IMR-90 (cell line): Measurements from ENCODE around the gene TRPM3. TPM values are rescaled to one million over a fixed set of nuclear protein-coding genes. Genes with fewer than 3 reads are reported as not detected.
A peak's percentile ranks its signal among the peaks of the same experiment; 100 is the strongest.

ENCODE experiments used
- ATAC-seq: fragments of 200-7000 bp; cut with Tn5 transposase; 2 replicates; pipeline ENCODE4 v1.9.1; 2020; ENCODE audit warnings: low read depth, mild to moderate bottlenecking, moderate library complexity
- BruUV-seq: library from RNA; stranded (reverse); fragments of 400-500 nt; replicated peaks from 2 replicates; lab custom pipeline; 2021; lab: Mats Ljungman, UMichigan
- CTCF ChIA-PET: fragments of 300-600 bp; formaldehyde crosslinking; extraction: SDS; loops from one replicate; lab custom pipeline; 2021; ENCODE audit warnings: antibody characterized with exemption; lab: Yijun Ruan, JAX
- POLR2A ChIA-PET: fragments of 300-600 bp; sonication (Branson Sonifier 250); formaldehyde crosslinking; loops from one replicate; lab custom pipeline; 2022; ENCODE audit warnings: antibody characterized with exemption; ENCODE audit not compliant: unreplicated experiment; lab: Charles Lee
- DNase-seq: peaks from one replicate; pipeline ENCODE4 v3.0.0; 2013
- H2AFZ ChIP-seq: replicated peaks from 2 replicates; pipeline ENCODE3; 2013; ENCODE audit warnings: low read length, mild to moderate bottlenecking; ENCODE audit not compliant: poor library complexity
- H2AK5ac ChIP-seq: 2 replicates; pipeline ENCODE4 v1.6.1; 2013; ENCODE audit warnings: low read depth, low read length, inconsistent platforms
- H2AK9ac ChIP-seq: replicated peaks from 2 replicates; pipeline ENCODE3; 2013; ENCODE audit warnings: mild to moderate bottlenecking, low read depth, low read length, moderate library complexity; ENCODE audit not compliant: poor library complexity
- H2BK120ac ChIP-seq: 2 replicates; pipeline ENCODE4 v1.6.1; 2013; ENCODE audit warnings: low read depth, low read length, inconsistent platforms
- H2BK15ac ChIP-seq: 3 replicates; pipeline ENCODE4 v1.6.1; 2013; ENCODE audit warnings: low read depth, low read length, inconsistent platforms
- H2BK20ac ChIP-seq: 2 replicates; pipeline ENCODE4 v1.6.1; 2013; ENCODE audit warnings: low read depth, mild to moderate bottlenecking, inconsistent platforms, low read length, moderate library complexity
- H2BK5ac ChIP-seq: 2 replicates; pipeline ENCODE4 v1.6.1; 2013; ENCODE audit warnings: mild to moderate bottlenecking, low read depth, low read length, inconsistent platforms; ENCODE audit not compliant: poor library complexity, severe bottlenecking
- H3K14ac ChIP-seq: replicated peaks from 2 replicates; pipeline ENCODE4 v1.6.1; 2013; ENCODE audit warnings: low read depth, low read length, inconsistent platforms
- H3K18ac ChIP-seq: 2 replicates; pipeline ENCODE4 v1.6.1; 2013; ENCODE audit warnings: low read depth, low read length, control low read depth
- H3K23ac ChIP-seq: 2 replicates; pipeline ENCODE4 v1.6.1; 2013; ENCODE audit warnings: low read depth, low read length, inconsistent platforms
- H3K27ac ChIP-seq: 2 replicates; pipeline ENCODE4 v1.5.1; 2013; ENCODE audit warnings: mild to moderate bottlenecking, control low read depth, low read length; ENCODE audit not compliant: insufficient read depth
- H3K27me3 ChIP-seq: 2 replicates; pipeline ENCODE4 v1.6.1; 2013; ENCODE audit warnings: low read length; ENCODE audit not compliant: control insufficient read depth, insufficient read depth
- H3K36me3 ChIP-seq: 2 replicates; pipeline ENCODE4 v1.6.1; 2013; ENCODE audit warnings: low read length, mixed read lengths; ENCODE audit not compliant: control insufficient read depth, insufficient read depth
- H3K4ac ChIP-seq: 2 replicates; pipeline ENCODE4 v1.6.1; 2013; ENCODE audit warnings: low read depth, low read length, inconsistent platforms
- H3K4me1 ChIP-seq: 2 replicates; pipeline ENCODE4 v1.6.1; 2013; ENCODE audit warnings: low read length, mixed read lengths; ENCODE audit not compliant: control insufficient read depth, insufficient read depth
- H3K4me2 ChIP-seq: 2 replicates; pipeline ENCODE4 v1.6.1; 2013; ENCODE audit warnings: low read depth, mild to moderate bottlenecking, control low read depth, low read length, moderate library complexity
- H3K4me3 ChIP-seq: 2 replicates; pipeline ENCODE4 v1.5.1; 2013; ENCODE audit warnings: low read depth, mild to moderate bottlenecking, control low read depth, low read length, moderate library complexity; ENCODE audit not compliant: insufficient read depth
- H3K56ac ChIP-seq: 2 replicates; pipeline ENCODE4 v1.6.1; 2013; ENCODE audit warnings: low read length, inconsistent platforms; ENCODE audit not compliant: insufficient read depth; ENCODE audit errors: extremely low read depth
- H3K79me1 ChIP-seq, 2 experiments: 2 replicates each; pipeline ENCODE4 v1.6.1; 2013; ENCODE audit warnings: low read length in 2 of 2, inconsistent platforms in 1 of 2, low read depth in 1 of 2
- H3K9ac ChIP-seq: 2 replicates; pipeline ENCODE4 v1.6.1; 2013; ENCODE audit warnings: low read depth, low read length, control low read depth
- H3K9me1 ChIP-seq: 2 replicates; pipeline ENCODE4 v1.6.1; 2013; ENCODE audit warnings: low read length, inconsistent platforms; ENCODE audit not compliant: insufficient read depth
- H3K9me3 ChIP-seq: 2 replicates; pipeline ENCODE4 v1.6.1; 2013; ENCODE audit warnings: low read length; ENCODE audit not compliant: control insufficient read depth, insufficient read depth
- H4K20me1 ChIP-seq: 2 replicates; pipeline ENCODE4 v1.6.1; 2013; ENCODE audit warnings: low read length, inconsistent platforms; ENCODE audit not compliant: insufficient read depth
- H4K5ac ChIP-seq: 2 replicates; pipeline ENCODE4 v1.6.1; 2013; ENCODE audit warnings: mild to moderate bottlenecking, low read depth, low read length, control low read depth
- H4K8ac ChIP-seq, 2 experiments: 2 replicates each; pipeline ENCODE4 v1.6.1; 2013; ENCODE audit warnings: low read depth in 2 of 2, low read length in 2 of 2, control low read depth in 1 of 2, inconsistent platforms in 1 of 2
- H4K91ac ChIP-seq: 2 replicates; pipeline ENCODE4 v1.6.1; 2013; ENCODE audit warnings: low read depth, low read length, inconsistent platforms; ENCODE audit not compliant: insufficient read depth
- MAZ ChIP-seq: IDR thresholded peaks from 2 replicates; pipeline ENCODE4 v1.6.1; 2012; ENCODE audit warnings: low read depth, mild to moderate bottlenecking, low read length, improper control_type of control experiment, moderate library complexity, borderline replicate concordance
- WGBS, 2 experiments: methylation state at CpG; one replicate each; pipeline versions ENCODE4 v1.1.5 to v1.1.7; 2013; ENCODE audit warnings: missing lambda C conversion rate in 2 of 2; ENCODE audit not compliant: insufficient read length in 1 of 2; ENCODE audit errors: extremely low coverage in 2 of 2; 5-methylcytosine and 5-hydroxymethylcytosine counted together
- dilution Hi-C: fragments of 300-500 bp; cut with HindIII; formaldehyde crosslinking; loops from one replicate; pipeline ENCODE4 v1.14.3; 2018; ENCODE audit warnings: low sequenced_read_pairs; ENCODE audit not compliant: unreplicated experiment
- in situ Hi-C: fragments of 300-500 bp; cut with MboI; formaldehyde crosslinking; loops from 3 replicates; pipeline ENCODE4 v1.14.3; 2019; ENCODE audit warnings: low sequenced_read_pairs, inconsistent platforms, mixed read lengths
- intact Hi-C: fragments of 100-400 bp; cut with micrococcal nuclease; formaldehyde crosslinking; loops from 2 replicates; pipeline ENCODE4 v1.10.0; 2022
- polyA plus RNA-seq, 3 experiments: library from polyadenylated mRNA; depleted of rRNA; stranded (reverse); fragments of >200 nt; gene quantifications; 2 replicates each; pipeline ENCODE4 v1.2.3, GENCODE V29; 2012; ENCODE audit warnings: low replicate concordance in 1 of 3
- total RNA-seq: library from RNA; depleted of rRNA; stranded (reverse); fragments of >200 nt; gene quantifications from 2 replicates; pipeline ENCODE4 v1.2.3, GENCODE V29; 2012

Gene TRPM3
- total and polyA plus RNA-seq, 2 of the 4 experiments (the other 2 are of a cell fraction), result not detected

DNA sequence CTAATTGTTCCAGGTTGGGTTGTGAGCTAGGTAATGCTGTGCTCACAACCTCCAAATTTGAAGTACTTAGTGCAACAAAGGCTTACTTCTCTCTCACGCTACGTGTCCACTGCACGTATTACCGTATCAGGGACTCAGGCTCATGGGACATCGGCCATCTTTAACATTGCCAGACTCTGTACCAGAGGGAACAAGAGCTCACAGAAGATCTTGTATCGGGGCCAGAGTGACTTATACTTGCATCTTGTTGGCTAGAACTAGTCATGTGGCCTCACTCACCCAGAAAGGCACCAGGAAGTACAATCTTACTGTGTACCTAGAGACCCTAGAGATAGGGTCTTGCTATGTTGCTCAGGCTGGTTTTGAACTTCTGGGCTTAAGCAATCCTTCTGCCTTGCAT is 625.9 kb downstream of the TRPM3 start:
- Histone ChIP-seq H2AFZ (no peak overlapping the region), H2AK5ac (peak overlapping the region; percentile 67; the same call in 1 of the 2 replicates), H2AK9ac (peak overlapping the region; percentile 18), H3K27ac (no peak overlapping the region), H3K14ac (no peak overlapping the region), H3K79me1 (no peaks in the 10 kb centered on the region), H3K9me3 (no peaks in the 10 kb centered on the region), H3K27me3 (no peaks in the 10 kb centered on the region), H4K20me1 (no peaks in the 10 kb centered on the region), H4K5ac (no peak overlapping the region), H3K9ac (no peak overlapping the region), H3K4ac (no peak overlapping the region), H4K8ac (no peak overlapping the region), H2BK5ac (no peak overlapping the region), H4K91ac (no peak overlapping the region), H3K18ac (no peak overlapping the region), H3K4me2 (no peak overlapping the region), H2BK20ac (no peak overlapping the region), H3K4me3 (no peak overlapping the region), H3K36me3 (no peaks in the 10 kb centered on the region), H3K56ac (no peak overlapping the region), H2BK120ac (no peak overlapping the region), H3K4me1 (0 out of 2 replicates have a peak, but pooled peaks cover 2% of the 10 kb centered on the region), H2BK15ac (peak overlapping the region; percentile 20; the same call in 1 of the 3 replicates), H3K9me1 (peaks cover 8% of the 10 kb centered on the region), H3K23ac (no peak overlapping the region)
- DNase-seq (no peak), ATAC-seq (no peak)
- 100% methylated on average over 1 of the region's 6 CpGs; no CpG with 5 or more reads in 1 of the 2 experiments for WGBS, 2 experiments
- in situ Hi-C loops, result no loop called here
- dilution Hi-C loops, result no loop called here
- POLR2A ChIA-PET, result no interaction called here
- CTCF ChIA-PET, result no interaction called here
- no TSS peak for BruUV-seq
- intact Hi-C loops, result no loop called here
- no peak for TF ChIP-seq MAZ
